Measurements from ENCODE around the gene ELF4. TPM values are rescaled to one million over a fixed set of nuclear protein-coding genes. Genes with fewer than 3 reads are reported as not detected.
A peak's percentile ranks its signal among the peaks of the same experiment; 100 is the strongest.
"Not testable (repeated sequence)": the region's sequence is repeated elsewhere in the genome, so short reads cannot be mapped to it uniquely, and the experiment has no call there.

ELF4 gene
- total and polyA plus RNA-seq, 12 donors: 2.7 to 16.7 (median 6.9) TPM

DNA sequence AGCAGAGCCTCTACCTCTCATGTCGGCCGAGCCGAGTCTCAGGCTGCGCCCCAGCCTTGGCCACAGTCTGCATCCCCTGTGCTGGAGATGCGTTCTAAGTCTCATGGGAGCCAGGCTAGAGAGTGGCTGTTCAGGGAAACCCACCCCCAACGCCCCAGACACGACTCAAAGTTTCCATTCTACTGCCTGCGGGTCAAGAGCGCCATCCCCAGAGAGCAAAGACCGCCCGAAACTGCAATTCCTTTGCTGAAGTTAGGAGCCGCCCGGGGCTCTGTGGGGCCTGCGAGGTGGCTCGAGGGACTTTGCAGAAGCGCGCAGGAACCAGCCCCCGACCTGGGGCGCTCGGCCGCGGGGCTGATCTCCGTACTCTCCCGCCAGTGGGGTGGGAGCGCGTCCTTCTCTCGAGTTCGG is 10.0 kb upstream of the ELF4 start:
- H3K4me3 ChIP-seq: peak overlapping the region in 1 of 4 donors; percentile 42
- no peak for DNase-seq
- 30 to 56% (median 37%) methylated on average over 19 to 28 of the region's 28 CpGs for WGBS, 4 donors
- intact Hi-C loops (cut with DNase I): loop anchor here in 1 of 2 donors (10.0 kb wide), 1 partner anchor 74 kb away; no protein-coding TSS in a partner anchor
- TF ChIP-seq POLR2A (IDR thresholded peaks at IDR 0.05): no peak
- no peaks in the 10 kb centered on the region for H3K27me3 ChIP-seq
- H3K4me1 ChIP-seq (replicated peaks in 1 of 2): no peaks in the 10 kb centered on the region
- H3K36me3 ChIP-seq (replicated peaks in 1 of 2): no peaks in the 10 kb centered on the region
- H3K9me3 ChIP-seq (replicated peaks in 1 of 3): no peaks in the 10 kb centered on the region
- H3K27ac ChIP-seq: peak overlapping the region in 3 of 5 donors; percentile 32 to 86 (median 75)

DNA sequence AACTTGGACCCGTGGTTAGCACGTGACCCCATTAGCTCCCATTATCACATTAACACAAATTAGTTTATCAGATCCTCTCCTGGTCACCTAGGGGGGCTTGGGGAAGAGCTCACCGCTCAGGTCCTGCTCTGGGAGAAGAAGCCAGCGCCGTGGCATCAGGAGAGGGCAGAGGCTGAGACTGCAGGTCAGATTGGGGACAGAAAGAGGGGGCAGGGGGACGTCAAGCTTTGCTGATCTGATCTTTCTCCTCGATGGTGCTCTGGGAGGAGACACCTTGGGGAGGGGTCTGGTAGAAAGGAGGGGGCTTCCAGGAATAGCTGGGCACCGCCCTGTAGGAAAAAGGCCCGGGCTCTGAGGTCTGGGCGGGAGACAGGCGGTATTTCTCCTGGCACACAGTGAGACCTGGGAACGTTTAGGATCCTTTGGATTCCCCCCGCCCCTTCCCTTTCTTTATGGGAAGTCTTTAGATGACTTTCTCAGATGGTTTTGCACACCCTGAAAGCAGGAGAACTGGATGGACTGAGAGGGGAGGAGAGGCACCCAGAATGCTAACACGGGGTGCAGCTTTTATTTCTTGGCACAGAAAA is 9.1 kb upstream of the ELF4 start:
- intact Hi-C loops (cut with DNase I): loop anchor here in 1 of 2 donors (5.0 kb wide), 1 partner anchor 37 kb away; no protein-coding TSS in a partner anchor
- H3K9me3 ChIP-seq (replicated peaks in 1 of 3): no peaks in the 10 kb centered on the region
- H3K27me3 ChIP-seq: no peaks in the 10 kb centered on the region
- no peaks in the 10 kb centered on the region for H3K4me1 ChIP-seq (replicated peaks in 1 of 2)
- no peak for DNase-seq
- TF ChIP-seq POLR2A (IDR thresholded peaks at IDR 0.05): no peak
- TF ChIP-seq, protein P1, sequence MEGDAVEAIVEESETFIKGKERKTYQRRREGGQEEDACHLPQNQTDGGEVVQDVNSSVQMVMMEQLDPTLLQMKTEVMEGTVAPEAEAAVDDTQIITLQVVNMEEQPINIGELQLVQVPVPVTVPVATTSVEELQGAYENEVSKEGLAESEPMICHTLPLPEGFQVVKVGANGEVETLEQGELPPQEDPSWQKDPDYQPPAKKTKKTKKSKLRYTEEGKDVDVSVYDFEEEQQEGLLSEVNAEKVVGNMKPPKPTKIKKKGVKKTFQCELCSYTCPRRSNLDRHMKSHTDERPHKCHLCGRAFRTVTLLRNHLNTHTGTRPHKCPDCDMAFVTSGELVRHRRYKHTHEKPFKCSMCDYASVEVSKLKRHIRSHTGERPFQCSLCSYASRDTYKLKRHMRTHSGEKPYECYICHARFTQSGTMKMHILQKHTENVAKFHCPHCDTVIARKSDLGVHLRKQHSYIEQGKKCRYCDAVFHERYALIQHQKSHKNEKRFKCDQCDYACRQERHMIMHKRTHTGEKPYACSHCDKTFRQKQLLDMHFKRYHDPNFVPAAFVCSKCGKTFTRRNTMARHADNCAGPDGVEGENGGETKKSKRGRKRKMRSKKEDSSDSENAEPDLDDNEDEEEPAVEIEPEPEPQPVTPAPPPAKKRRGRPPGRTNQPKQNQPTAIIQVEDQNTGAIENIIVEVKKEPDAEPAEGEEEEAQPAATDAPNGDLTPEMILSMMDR (IDR thresholded peaks at IDR 0.05): no peak
- H3K4me3 ChIP-seq: no peak overlapping the region
- peak overlapping the region in 2 of 5 donors; percentile 26 to 39 for H3K27ac ChIP-seq
- H3K36me3 ChIP-seq (replicated peaks in 1 of 2): no peaks in the 10 kb centered on the region
- WGBS, 4 donors: 64 to 79% (median 71%) methylated on average over 8 to 14 of the region's 14 CpGs

DNA sequence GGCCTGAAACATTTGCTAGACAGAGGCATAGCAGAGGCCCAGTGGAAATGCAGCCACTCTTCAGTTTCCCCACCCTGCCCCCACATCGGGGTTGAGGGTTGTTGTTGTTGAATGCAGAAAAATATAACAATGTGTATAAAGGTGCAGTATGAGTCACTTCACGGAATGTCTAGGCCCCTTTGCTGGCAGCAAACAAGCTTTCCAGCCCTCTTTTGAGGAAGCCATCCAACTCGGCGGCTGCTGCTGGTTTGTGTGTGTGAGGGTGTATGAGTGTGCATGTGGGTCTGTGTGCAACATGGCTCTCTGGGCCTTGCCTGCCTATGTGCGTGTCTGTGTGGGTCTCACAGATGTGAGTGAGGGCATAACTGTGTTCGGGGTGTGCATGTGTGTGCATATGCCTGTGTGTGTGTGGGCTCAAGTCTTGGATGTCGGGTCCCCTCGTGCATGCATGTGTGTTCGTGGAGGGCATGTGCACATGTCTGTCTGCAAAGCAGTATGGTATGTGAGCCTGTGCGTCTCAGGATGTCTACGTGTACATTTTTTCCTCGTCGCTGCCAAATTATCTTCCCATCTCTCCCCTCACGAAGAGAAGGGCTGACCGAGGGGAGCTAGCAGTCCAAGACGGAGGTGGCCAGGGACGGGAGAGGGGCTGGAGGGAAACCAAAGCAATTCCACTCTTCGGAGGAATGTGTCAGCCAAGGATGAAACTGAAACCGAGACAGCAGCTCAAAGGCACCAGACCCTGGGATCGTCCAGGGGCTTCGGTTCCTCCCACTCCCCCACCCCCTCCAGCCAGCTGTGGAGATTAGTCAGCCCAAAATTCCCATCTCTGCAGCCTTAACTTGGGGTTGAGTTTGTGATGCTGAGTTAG is 8.4 kb upstream of the ELF4 start:
- Histone ChIP-seq H3K36me3 (replicated peaks in 1 of 2) (no peaks in the 10 kb centered on the region), H3K4me1 (replicated peaks in 1 of 2) (no peaks in the 10 kb centered on the region), H3K4me3 (no peak overlapping the region), H3K27ac (peak overlapping the region in 2 of 5 donors; percentile 26 to 39), H3K27me3 (no peaks in the 10 kb centered on the region), H3K9me3 (replicated peaks in 1 of 3) (no peaks in the 10 kb centered on the region)
- TF ChIP-seq, protein P1 (IDR thresholded peaks at IDR 0.05): no peak
- no peak for TF ChIP-seq POLR2A (IDR thresholded peaks at IDR 0.05)
- WGBS, 4 donors: 54 to 69% (median 61%) methylated on average over 14 to 21 of the region's 21 CpGs
- DNase-seq: peak in 1 of 7 donors; percentile 20
- intact Hi-C loops (cut with DNase I): loop anchor here in 1 of 2 donors (5.0 kb wide), 1 partner anchor 36 kb away; no protein-coding TSS in a partner anchor

DNA sequence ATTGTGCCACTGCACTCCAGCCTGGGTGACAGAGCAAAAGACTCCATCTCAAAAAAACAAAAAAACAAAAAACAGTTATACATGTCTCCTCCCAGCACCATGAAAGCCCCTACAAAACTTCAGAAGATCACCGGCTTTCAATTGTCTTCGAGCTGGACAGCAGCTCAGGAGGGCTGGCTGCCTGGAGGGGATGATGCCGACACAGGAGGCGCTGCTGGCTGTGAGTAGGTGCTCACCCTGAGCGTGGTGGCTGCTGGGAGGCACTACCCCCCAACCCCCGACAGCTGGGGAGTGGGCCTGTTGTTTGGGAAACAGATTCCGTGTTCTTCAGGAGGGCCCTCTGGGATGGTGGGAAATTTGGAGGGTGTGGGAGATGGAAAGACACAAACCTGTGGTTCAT is 6.9 kb upstream of the ELF4 start:
- Histone ChIP-seq H3K27ac (no peak overlapping the region), H3K4me1 (replicated peaks in 1 of 2) (no peaks in the 10 kb centered on the region), H3K27me3 (no peaks in the 10 kb centered on the region), H3K9me3 (replicated peaks in 1 of 3) (no peaks in the 10 kb centered on the region), H3K4me3 (no peak overlapping the region), H3K36me3 (replicated peaks in 1 of 2) (no peaks in the 10 kb centered on the region)
- 84 to 100% (median 91%) methylated on average over 2 to 7 of the region's 7 CpGs for WGBS, 4 donors
- no peak for TF ChIP-seq POLR2A (IDR thresholded peaks at IDR 0.05)
- TF ChIP-seq, protein P1 (IDR thresholded peaks at IDR 0.05): no peak
- intact Hi-C loops (cut with DNase I): loop anchor here in 1 of 2 donors (5.0 kb wide), 1 partner anchor 35 kb away; no protein-coding TSS in a partner anchor
- DNase-seq: no peak

DNA sequence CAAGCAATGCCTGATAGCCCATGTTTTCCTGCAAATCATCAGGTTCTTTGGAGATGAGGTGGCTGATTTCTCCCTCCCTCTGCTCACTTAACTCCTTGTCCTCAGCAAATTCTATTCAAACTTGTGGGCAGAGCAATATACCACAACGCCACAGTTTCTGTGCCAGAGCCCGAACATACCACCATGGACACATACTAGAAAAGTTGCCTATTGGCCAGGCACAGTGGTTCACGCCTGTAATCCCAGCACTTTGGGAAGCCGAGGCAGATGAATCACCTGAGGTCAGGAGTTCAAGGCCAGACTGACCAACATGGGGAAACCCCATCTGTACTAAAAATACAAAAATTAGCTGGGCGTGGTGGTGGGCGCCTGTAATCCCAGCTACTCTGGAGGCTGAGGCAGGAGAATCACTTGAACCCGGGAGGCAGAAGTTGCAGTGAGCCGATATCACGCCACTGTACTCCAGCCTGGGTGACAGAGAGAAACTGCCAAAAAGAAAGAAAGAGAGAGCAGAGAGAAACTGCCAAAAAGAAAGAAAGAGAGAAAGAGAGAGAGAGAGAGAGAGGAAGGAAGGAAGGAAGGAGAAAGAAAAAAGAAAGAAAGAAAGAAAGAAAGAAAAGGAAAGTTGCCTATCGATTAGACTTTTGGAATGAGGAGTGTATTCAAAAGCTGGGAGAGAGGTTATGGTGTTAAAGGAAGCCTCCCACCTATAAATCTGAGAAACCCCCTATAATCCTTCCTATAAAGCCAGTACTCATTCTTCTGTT is 5.0 kb upstream of the ELF4 start:
- not testable (repeated sequence) for H3K9me3 ChIP-seq (replicated peaks in 1 of 3); H3K4me3 ChIP-seq; H3K4me1 ChIP-seq (replicated peaks in 1 of 2); H3K36me3 ChIP-seq (replicated peaks in 1 of 2); H3K27me3 ChIP-seq; DNase-seq; H3K27ac ChIP-seq
- 74 to 85% (median 80%) methylated on average over 10 of the region's 10 CpGs for WGBS, 4 donors
- intact Hi-C loops (cut with DNase I): loop anchor here in 1 of 2 donors (5.0 kb wide), 1 partner anchor 33 kb away; no protein-coding TSS in a partner anchor
